UCSD-AML1 (cell line): ENCODE data around the gene COL27A1.
"Not testable (repeated sequence)": the region's sequence is repeated elsewhere in the genome, so short reads cannot be mapped to it uniquely, and the experiment has no call there.

Source experiments
- DNase-seq: peaks from one replicate; lab custom pipeline; 2025; ENCODE audit not compliant: unreplicated experiment; lab: John Stamatoyannopoulos, UW

Gene COL27A1

DNA sequence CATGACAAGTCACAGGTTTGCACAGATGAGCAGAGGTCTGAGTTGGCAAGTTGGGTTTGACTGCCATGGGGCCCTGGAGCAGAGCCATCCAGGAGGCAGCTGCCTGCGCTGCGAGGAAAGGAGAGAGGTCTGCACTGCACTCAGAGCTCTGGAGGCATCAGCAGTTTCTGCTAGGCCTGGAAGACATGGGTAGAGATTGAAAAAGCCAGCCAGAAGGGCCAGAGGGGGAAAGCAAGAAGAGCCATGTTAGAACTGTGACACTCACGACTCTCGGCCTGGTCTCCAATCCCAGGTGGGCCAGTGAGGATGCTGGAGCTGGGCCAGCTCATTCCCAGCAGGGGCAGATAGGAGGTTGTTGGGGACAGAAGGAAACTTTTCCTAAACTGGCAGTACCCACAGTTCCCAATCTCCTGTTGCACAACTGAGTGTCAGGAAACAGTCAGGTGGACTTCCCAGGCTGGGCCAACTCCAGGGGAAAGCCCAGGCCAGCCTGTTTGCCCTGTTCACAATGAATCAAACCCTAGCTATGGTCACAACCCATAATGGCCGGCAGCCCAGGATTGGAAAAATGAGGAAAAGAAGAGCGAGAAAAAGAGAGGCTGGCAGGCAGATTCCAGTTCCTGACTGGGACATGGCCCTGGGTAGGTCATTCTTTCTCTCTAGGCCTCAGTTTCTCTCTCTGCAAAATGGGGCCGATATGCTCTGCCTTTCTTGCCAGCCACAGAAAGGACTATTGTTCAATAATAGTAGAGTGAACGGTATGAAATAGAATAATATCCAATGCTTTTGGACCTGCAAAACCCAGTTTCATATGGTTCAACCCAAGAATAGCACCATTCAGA is 159.8 kb downstream of the COL27A1 start:
- no peak for DNase-seq

DNA sequence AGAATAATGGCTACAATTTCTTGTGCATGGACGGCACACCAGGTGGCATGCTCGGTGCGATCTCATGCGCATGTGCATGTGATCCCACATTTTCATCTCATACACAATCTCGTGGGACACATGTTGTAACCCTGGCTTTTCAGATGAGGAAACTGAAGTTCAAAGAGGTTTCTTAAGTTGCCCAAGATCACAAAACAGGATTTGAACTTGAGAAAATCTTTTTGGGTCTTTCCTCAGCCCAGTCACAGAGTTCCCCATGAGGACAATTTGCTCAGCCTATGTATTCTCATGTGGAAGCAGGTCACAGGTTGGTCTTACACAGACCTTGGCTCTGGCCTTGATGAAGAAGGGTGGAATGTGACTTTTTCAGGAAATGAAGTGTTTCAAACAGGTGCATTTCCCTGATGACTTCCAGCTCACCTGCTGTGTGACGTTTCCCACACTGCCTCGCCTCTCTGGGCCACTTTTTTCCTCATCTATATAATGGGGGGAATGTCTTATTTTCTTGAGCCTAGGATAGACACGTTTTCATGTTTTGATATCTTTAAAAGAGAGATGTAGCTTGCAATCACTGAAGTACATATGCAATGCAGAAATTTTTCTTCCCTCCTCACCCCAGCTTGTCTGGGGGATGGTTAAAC is 160.5 kb downstream of the COL27A1 start:
- no peak for DNase-seq

DNA sequence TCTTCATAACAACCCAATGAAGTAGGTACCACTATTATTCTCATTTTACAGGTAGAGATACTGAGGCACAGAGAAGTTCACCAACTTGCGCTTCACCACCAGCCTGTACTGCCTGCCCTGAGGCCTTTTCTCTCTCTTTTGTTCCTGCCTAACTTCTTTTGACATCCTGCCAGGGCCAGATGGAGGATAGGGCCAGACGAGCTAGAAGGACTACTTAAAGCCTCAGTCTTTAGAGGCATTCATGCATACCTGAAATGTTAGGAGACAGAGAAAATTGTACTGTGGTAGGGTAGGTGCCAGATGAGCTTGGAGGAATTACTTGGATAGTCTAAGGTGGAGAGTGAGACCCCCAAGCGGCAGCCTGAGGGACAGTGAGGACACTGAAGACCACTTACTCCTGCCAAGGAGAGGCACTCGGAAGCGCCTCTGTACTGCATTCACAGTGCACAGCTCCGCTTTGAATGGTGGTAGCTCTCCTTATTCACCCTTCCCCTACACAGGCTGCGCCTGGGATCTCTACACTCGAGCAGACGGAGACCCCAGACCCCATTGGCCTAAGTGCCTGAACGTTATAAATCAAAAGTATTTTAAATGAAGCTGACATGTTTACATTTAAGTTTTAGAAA is 161.4 kb downstream of the COL27A1 start:
- no peak for DNase-seq

DNA sequence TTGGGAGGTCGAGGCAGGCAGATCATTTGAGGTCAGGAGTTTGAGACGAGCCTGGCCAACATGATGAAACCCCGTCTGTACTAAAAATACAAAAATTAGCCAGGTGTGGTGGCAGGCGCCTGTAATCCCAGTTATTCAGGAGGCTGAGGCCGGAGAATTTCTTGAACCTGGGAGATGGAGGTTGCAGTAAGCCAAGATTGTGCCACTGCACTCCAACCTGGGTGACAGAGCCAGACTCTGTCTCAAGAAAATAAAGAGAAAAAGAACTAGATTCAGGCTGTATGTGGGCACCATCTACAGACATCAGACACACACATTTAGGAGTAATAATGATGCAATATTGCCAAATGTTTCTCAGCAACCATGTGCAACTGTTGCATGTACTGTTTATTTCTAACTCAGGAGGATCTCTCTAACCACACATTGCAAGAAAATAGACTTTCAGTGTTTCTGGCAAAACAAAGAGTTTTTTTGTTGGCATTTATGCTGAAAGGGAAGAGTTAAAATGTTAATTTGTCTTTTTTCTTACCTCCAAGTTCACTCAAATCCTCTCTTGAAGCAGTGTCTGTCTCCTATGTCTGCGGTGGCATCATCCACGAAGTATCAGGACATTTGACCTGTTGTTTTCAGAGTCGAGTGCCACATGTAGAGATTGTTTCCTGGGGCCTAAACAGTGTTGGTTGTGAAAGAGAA is 162.5 kb downstream of the COL27A1 start:
- no peak for DNase-seq

DNA sequence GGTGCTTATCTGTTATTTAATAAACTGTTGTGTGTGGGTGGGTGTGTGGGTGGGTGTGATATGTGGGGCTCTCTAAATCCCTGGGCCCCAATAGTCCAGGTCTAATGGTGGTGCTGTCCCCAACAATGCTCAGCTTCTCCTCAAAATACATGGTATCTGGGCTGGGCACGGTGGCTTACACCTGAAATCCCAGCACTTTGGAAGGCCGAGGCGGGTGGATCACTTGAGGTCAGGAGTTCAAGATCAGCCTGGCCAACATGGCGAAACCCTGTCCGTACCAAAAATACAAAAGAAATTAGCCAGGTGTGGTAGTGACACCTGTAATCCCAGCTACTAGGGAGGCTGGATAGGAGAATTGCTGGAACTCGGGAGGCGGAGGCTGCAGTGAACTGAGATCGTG is 163.1 kb downstream of the COL27A1 start:
- no peak for DNase-seq

DNA sequence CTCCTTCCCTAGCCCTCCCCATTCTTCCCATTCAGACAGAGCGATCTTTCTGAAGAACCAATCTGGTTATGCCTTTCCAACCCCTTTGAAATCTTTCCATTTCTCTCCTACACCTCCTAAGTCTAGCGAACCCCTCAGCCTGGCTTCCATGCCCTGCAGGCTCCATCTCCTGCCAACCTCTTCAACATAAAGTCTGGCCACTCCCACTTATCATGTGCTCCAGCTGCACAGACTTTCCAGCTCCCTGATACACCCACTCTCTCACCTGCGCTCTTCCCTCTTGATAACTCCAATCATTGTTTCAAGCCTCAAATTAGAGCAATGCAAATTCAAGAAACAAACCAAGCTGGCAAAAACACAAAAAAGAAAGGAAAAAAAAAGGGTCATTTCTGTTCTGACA is 163.8 kb downstream of the COL27A1 start:
- DNase-seq, result no peak

DNA sequence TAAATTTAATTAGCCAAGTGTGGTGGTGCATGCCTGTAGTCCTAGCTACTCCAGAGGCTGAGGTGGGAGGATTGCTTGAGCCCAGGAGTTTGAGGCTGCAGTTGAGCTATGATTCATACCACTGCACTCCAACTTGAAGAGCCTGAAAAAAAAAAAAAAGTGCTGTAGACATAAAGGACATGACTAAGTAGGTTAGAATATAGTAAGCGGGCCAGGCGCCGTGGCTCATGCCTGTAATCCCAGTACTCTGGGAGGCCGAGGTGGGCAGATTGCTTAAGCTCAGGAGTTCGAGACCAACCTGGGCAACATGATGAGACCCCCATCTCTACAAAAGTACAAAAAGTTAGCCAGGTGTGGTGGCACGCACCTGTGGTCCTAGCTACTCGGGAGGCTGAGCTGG is 165.4 kb downstream of the COL27A1 start:
- DNase-seq, result not testable (repeated sequence)

DNA sequence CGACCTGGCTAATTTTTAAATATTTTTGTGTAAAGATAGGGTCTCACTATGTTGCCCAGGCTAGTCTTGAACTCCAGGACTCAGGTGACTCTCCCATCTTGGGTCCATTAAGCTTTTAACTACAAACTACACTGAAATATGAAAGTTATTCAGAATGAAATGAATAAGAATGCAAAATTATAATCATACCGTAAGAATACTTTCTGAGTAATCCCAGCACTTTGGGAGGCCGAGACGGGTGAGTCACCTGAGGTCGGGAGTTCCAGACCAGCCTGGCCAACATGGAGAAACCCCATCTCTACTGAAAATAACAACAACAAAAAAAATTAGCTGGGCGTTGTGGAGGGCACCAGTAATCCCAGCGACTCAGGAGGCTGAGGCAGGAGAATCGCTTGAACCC is 166.4 kb downstream of the COL27A1 start:
- no peak for DNase-seq

DNA sequence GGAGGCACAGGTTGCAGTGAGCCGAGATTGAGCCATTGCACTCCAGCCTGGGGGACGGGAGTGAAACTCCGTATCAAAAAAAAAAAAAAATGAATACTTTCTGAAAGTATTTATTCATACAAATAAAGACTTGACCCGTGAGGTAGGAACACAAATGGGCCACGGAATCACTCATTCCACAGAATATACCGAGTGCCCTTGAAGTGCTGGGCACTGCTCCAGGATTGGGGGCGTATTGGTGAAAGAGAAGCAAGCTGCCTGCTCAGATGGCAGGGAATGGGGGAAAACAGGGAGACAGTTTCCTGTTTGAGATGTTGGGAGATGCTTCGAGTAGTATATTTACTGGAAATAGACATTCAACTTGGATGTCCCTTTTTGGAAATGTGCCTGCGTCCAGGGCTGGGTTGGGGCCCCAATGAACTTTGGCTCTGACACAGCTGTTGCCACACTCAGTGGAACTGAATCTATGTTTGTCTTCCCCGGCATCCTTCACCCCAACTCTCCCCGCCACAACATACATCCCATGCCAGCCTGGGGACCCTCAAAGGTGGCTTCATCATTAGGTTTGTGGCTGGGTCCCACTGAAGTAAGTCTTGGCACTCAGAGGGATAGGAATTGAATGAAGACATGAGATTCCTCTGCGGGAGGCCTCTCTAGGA is 167.0 kb downstream of the COL27A1 start:
- DNase-seq, result not testable (repeated sequence)

DNA sequence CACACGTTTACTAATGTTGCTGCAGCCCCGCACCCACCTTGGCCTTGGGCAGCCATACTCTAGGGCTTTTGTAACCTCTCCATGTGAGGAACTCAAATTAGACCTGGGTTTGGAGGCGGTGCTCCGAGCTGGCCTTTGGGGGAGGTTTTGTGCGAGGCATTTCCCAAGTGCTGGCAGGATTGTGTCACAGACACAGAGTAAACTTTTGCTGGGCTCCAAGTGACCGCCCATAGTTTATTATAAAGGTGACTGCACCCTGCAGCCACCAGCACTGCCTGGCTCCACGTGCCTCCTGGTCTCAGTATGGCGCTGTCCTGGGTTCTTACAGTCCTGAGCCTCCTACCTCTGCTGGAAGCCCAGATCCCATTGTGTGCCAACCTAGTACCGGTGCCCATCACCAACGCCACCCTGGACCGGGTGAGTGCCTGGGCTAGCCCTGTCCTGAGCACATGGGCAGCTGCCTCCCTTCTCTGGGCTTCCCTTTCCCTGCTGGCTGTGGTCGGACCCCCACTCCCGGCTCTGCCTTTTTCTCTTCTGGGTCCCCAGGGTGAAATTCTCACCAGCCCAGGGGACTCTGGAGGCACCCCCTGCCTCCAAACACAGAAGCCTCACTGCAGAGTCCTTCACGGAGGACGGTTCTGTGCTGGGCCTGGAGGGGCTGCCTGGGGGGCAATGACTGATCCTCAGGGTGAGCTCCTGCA is 167.6 kb downstream of the COL27A1 start, which contains the start of gene ORM1:
Gene ORM1, plus strand, starts transcription at position 268 of the 701 bp plus-strand sequence. Its CDS starts 36 bp downstream, at position 304.
- not testable (repeated sequence) for DNase-seq

DNA sequence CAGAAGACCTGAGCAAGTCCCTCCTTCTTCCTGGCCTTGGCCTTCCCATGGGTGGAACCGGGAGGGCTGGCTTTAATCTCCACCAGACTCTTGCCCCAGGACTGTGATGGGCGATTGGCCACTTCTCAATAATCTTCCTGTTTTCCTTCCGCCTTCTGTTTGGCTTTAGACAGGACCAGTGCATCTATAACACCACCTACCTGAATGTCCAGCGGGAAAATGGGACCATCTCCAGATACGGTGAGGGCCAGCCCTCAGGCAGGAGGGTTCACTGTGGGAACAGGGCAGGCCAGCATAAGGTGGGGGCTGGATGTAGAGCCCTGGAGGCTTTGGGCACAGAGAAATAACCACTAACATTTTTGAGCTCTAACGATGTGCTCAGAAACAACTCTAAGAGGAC is 168.5 kb downstream of the COL27A1 start:
- DNase-seq, result not testable (repeated sequence)

DNA sequence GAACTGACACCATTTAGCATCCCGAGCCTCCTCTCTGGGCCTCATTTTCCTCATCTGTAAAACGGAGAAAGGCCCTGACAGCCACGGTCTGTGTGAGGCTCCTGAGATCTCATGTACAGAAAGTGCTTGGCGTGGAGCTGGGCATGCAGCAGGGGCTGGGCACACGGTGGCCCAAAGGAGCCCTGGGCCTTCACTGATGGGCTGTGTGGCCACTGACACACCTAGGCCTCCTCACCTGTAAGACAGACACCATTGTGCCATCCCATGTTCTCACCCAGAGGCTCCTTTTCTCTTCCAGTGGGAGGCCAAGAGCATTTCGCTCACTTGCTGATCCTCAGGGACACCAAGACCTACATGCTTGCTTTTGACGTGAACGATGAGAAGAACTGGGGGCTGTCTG is 169.2 kb downstream of the COL27A1 start:
- DNase-seq, result no peak

DNA sequence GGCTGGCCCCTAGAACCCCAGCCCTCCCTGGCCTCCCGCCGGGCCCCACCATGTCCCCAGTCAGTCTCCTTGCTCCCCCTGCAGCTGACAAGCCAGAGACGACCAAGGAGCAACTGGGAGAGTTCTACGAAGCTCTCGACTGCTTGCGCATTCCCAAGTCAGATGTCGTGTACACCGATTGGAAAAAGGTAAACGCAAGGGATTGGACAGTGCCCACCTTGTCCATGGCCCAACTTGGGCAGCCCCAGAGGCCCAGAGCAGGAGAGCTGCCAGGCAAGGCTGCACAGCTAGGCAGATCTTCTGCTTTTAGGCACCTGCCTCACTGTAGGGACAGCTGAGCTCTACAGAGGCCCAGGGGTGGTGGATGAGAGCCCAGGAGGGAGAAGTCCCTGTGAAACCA is 169.6 kb downstream of the COL27A1 start:
- not testable (repeated sequence) for DNase-seq

DNA sequence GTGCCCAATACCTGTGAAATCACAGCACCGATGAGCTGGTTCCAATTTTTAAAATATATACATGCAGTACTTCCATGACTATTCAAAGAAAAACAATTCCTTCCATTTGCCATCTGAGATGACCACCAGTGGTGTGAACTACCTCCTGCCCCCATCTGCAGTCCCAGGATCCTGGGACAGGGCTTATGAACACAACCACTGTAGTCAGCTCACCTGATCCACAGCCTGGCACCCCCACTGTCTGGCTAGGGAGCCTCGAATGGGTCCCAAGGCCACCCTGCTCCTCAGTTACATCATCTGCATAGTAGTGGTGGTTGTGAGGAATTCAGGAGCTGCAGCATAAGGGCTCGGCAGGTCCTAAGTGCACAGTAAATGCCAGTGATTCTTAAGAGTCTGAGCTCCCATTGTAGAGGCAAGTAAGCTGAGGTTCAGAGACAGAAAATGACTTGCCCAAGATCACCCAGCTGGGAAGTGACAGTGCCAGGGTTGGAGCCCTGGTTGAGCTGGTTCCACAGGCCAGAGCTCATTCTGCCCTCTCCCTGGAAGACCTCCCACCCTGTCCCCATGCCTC is 170.4 kb downstream of the COL27A1 start:
- DNase-seq, result not testable (repeated sequence)

DNA sequence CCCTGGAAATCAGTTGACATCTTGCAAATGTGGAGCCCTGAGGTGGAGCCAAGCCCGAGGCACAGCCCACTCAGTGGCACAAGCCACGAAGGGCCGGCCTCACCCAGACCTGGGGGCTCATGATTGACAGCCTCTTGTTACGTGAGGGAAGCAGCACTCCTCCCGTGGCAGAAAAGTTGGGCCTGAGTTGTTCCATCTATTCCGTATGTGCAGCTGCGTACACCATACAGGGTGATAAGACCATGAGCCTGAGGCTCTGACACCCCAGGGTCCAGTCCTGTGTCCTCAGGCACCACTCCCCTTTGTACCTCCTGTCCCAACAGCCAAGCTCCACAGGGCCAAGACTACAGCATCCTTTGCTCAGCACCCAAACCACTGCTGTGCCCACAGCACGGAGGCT is 172.4 kb downstream of the COL27A1 start:
- DNase-seq, result no peak

DNA sequence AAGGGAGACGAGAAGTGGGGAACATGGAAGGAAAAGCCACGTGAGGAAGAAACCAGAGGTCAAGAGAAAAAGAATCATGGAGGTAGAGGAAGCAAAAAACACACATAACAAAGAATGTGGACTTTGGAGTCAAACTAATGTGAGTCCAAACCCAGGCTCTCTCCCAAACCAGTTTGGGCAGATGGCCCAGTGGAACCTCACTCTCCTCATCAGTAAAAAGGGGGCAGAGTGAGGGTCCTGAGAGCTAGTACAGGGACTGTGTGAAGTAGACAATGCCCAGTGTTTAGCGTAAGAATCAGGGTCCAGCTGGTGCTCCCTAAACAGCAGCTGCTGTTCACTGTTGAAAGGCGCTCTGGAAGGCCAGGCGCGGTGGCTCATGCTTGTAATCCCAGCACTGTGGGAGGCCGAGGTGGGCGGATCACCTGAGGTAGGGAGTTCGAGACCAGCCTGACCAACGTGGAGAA is 173.1 kb downstream of the COL27A1 start:
- not testable (repeated sequence) for DNase-seq

DNA sequence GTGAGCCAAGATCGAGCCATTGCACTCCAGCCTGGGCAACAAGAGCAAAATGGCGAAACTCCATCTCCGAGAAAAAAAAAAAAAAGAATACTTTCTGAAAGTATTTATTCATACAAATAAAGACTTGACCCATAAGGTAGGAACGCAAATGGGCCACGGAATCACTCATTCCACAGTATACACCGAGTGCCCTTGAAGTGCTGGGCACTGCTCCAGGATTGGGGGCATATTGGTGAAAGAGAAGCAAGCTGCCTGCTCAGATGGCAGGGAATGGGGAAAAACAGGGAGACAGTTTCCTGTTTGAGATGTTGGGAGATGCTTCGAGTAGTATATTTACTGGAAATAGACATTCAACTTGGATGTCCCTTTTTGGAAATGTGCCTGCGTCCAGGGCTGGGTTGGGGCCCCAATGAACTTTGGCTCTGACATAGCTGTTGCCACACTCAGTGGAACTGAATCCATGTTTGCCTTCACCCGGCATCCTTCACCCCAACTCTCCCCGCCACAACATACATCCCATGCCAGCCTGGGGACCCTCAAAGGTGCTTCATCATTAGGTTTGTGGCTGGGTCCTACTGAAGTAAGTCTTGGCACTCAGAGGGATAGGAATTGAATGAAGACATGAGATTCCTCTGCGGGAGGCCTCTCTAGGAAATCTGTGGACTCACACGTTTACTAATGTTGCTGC is 173.7 kb downstream of the COL27A1 start:
- DNase-seq, result not testable (repeated sequence)

DNA sequence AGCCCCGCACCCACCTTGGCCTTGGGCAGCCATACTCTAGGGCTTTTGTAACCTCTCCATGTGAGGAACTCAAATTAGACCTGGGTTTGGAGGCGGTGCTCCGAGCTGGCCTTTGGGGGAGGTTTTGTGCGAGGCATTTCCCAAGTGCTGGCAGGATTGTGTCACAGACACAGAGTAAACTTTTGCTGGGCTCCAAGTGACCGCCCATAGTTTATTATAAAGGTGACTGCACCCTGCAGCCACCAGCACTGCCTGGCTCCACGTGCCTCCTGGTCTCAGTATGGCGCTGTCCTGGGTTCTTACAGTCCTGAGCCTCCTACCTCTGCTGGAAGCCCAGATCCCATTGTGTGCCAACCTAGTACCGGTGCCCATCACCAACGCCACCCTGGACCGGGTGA is 174.3 kb downstream of the COL27A1 start, which contains the start of gene ORM2:
Gene ORM2, plus strand, starts transcription at position 245 of the 398 bp plus-strand sequence. Its CDS starts 36 bp downstream, at position 281.
- not testable (repeated sequence) for DNase-seq

DNA sequence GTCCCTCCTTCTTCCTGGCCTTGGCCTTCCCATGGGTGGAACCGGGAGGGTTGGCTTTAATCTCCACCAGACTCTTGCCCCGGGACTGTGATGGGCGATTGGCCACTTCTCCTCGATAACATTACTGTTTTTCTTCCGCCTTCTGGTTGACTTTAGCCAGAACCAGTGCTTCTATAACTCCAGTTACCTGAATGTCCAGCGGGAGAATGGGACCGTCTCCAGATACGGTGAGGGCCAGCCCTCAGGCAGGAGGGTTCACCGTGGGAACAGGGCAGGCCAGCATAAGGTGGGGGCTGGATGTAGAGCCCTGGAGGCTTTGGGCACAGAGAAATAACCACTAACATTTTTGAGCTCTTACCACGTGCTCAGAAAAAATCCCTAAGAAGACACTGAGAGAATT is 175.3 kb downstream of the COL27A1 start:
- DNase-seq, result no peak
